HepG2 (cell line): ENCODE measurements around the gene ASB16. TPM values are rescaled to one million over a fixed set of nuclear protein-coding genes. Genes with fewer than 3 reads are reported as not detected.

ENCODE experiments used
- CSRNP2 ChIP-seq: sonication (generic); formaldehyde crosslinking; conservative IDR thresholded peaks from 2 replicates; pipeline ENCODE4 v1.8.0; 2022; ENCODE audit warnings: low read depth, missing genetic modification reagents
- DMAP1 ChIP-seq: IDR thresholded peaks from 2 replicates; pipeline ENCODE4 v1.6.1; 2016
- GRHL1 ChIP-seq: sonication (generic); formaldehyde crosslinking; conservative IDR thresholded peaks from 2 replicates; pipeline ENCODE4 v1.8.0; 2022; ENCODE audit warnings: missing genetic modification reagents
- MAF1 ChIP-seq: sonication (generic); formaldehyde crosslinking; IDR thresholded peaks from 2 replicates; pipeline ENCODE4 v1.5.0; 2020; ENCODE audit warnings: missing genetic modification reagents, borderline replicate concordance
- NCOA5 ChIP-seq: sonication (generic); formaldehyde crosslinking; IDR thresholded peaks from 2 replicates; pipeline ENCODE4 v1.4.0; 2020; ENCODE audit warnings: missing genetic modification reagents
- NKX3-1 ChIP-seq: sonication (generic); formaldehyde crosslinking; IDR thresholded peaks from 2 replicates; pipeline ENCODE4 v1.5.0; 2020; ENCODE audit warnings: missing genetic modification reagents
- PLSCR1 ChIP-seq: sonication (generic); formaldehyde crosslinking; IDR thresholded peaks from 2 replicates; pipeline ENCODE4 v1.5.0; 2020; ENCODE audit warnings: missing genetic modification reagents, mild to moderate bottlenecking, borderline replicate concordance
- RFX1 ChIP-seq: fragments of 450-650 bp; IDR thresholded peaks from 2 replicates; pipeline ENCODE4 v1.6.1; 2017
- SIN3A ChIP-seq: IDR thresholded peaks from 2 replicates; pipeline ENCODE4 v1.6.1; 2011; ENCODE audit warnings: low read depth, mild to moderate bottlenecking, control low read depth, low read length, borderline replicate concordance
- ZBTB4 ChIP-seq: sonication (generic); formaldehyde crosslinking; IDR thresholded peaks from 2 replicates; pipeline ENCODE4 v1.4.0; 2020; ENCODE audit warnings: missing genetic modification reagents, mild to moderate bottlenecking, borderline replicate concordance
- ZNF30 ChIP-seq: sonication (generic); formaldehyde crosslinking; IDR thresholded peaks from 2 replicates; pipeline ENCODE4 v1.5.0; 2020; ENCODE audit warnings: mild to moderate bottlenecking, missing genetic modification reagents
- ZNF451 ChIP-seq: sonication (generic); formaldehyde crosslinking; IDR thresholded peaks from 2 replicates; pipeline ENCODE4 v1.5.0; 2020; ENCODE audit warnings: mild to moderate bottlenecking, missing genetic modification reagents
- ZNF552 ChIP-seq: sonication (generic); formaldehyde crosslinking; IDR thresholded peaks from 2 replicates; pipeline ENCODE4 v1.9.0; 2022; ENCODE audit warnings: missing genetic modification reagents, mild to moderate bottlenecking, borderline replicate concordance
- ZNF687 ChIP-seq: sonication (generic); formaldehyde crosslinking; IDR thresholded peaks from 2 replicates; pipeline ENCODE4 v1.5.1; 2020; ENCODE audit warnings: mild to moderate bottlenecking, missing genetic modification reagents, moderate library complexity
- polyA plus RNA-seq, 8 experiments: library from polyadenylated mRNA; depleted of rRNA in 3 of 8; stranded (reverse) in 7 of 8; unstranded in 1 of 8; fragments of >200 nt; fragmentation: Illumina TruSeq in 4 of 8; extraction: Trizol in 4 of 8; gene quantifications; 2 replicates each; pipeline versions ENCODE4 v1.2.1 to v1.2.3, GENCODE V29; 2011 to 2016; ENCODE audit warnings: low read depth in 4 of 8, missing spikeins in 1 of 8, mixed read lengths in 1 of 8; ENCODE audit not compliant: insufficient read depth in 1 of 8
- total RNA-seq, 5 experiments: library from RNA; depleted of rRNA; stranded (reverse); fragments of >200 nt; fragmentation: Illumina TruSeq; extraction: Trizol; gene quantifications; 2 replicates each; pipeline ENCODE4 v1.2.3, GENCODE V29; 2016; ENCODE audit warnings: low read depth in 1 of 5

The ASB16 gene
- total and polyA plus RNA-seq, 2 of the 13 experiments (the other 11 are each of a cell fraction or from before 2014, with no cell fraction given): 0.07 TPM; not detected in 1

GRCh38 chr17:44200478-44201155, 30.1 kb downstream of the ASB16 start (continued):
- no peak for TF ChIP-seq GRHL1
- no peak for TF ChIP-seq NCOA5 (CRISPR knock-in tag)
- TF ChIP-seq ZNF451 (CRISPR knock-in tag): peak; percentile 80; the same call in 1 of the 2 replicates
- peak; percentile 24; the same call in 1 of the 2 replicates for TF ChIP-seq SIN3A
- TF ChIP-seq RFX1: no peak
- 0 out of 2 replicates have a peak, but pooled peaks have one; percentile 66 for TF ChIP-seq ZNF552 (CRISPR knock-in tag)
- no peak for TF ChIP-seq MAF1 (CRISPR knock-in tag)
- TF ChIP-seq ZNF687 (CRISPR knock-in tag): peak; percentile 82
- no peak for TF ChIP-seq PLSCR1 (CRISPR knock-in tag)
- TF ChIP-seq ZNF30 (CRISPR knock-in tag): peak; percentile 11; the same call in 1 of the 2 replicates
- TF ChIP-seq CSRNP2 (CRISPR knock-in tag): no peak
- TF ChIP-seq ZBTB4 (CRISPR knock-in tag): no peak
- no peak for TF ChIP-seq NKX3-1 (CRISPR knock-in tag)
- TF ChIP-seq DMAP1 (CRISPR knock-in tag): peak; percentile 85
